Right hindlimb (tissue), 1 donor: ENCODE measurements around the gene IQSEC1.

Experiments
- DNase-seq: peaks from one replicate; pipeline ENCODE4 v3.0.0-alpha.2; 2018

IQSEC1 gene

DNA sequence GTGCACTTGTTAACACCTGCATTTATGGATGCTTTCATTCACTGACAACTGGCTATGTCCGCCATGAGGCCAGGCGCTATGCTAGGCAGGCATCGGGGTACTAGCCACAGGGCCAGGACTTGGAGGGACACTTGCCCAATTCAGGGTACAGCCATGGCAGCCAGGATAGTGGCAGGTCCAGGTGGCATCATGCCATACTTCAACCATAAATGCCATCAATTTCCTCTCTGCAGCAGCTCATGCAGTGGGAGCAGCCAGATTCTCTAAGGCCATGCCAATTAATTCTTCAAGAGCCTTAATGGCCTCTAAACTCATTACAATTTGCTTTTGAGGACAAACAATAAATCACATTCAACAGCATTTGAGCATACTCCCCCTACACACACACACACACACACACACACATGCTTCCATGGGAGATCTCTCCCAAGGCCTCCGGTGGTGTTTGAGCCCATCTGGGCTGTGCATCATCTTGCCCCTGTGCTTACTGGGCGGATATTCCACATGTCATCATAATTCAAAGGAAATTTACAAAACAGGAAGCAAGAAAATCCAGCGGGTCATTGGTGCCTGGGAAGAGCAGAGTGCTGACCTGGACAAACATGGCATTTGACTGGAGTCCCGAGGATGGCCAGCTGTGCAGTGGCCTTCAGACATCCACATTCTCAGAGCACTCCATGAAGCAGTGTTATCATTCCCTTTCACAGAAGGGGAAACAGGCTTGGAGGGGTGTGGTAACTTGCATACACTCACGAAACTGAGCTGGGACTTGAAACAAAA, 109.1 kb downstream of the IQSEC1 start:
- DNase-seq = no peak

- no peak for DNase-seq
These were observed 109.9 kb downstream of the IQSEC1 start for GRCh38 chr3:12963231-12963896.

DNA sequence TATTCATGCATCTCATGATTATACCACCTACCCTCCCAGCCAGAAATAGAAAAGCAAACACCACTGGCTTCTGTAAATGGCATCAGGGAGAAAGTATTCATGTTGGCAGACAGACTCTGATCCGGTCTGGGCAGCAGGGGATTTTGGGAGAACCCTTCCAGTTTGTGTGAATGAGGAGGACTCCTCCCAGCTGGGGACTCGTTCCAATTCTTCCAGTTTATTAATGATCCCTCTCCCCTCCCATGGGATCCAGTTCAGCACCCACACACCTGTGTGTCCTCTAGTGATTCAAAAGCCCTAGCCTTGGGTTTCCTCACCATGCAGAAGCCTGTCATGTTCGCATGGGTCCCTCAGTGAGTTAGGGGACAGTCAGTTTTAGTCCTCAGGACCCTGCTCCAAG, 110.9 kb downstream of the IQSEC1 start:
- no peak for DNase-seq

DNA sequence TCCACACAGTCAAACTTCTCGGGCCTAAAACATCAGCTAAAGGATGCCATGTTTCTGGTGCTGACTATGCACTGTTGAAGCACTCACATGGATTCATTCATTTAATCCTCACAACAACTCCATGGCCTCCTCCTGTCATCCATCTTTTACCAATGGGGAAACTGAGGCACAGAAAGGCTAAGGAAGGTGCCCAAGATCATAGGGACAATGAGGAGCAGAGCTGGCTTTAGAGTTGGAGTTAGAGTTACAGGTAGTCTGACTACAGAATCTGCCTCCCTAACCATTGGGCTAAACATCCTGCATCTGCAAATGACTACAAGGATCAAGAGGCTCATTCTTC, 111.6 kb downstream of the IQSEC1 start:
- DNase-seq = no peak

GRCh38 chr3:12961007-12961696, 112.1 kb downstream of the IQSEC1 start:
- no peak for DNase-seq

GRCh38 chr3:12960497-12960896, 112.7 kb downstream of the IQSEC1 start:
- no peak for DNase-seq

DNA sequence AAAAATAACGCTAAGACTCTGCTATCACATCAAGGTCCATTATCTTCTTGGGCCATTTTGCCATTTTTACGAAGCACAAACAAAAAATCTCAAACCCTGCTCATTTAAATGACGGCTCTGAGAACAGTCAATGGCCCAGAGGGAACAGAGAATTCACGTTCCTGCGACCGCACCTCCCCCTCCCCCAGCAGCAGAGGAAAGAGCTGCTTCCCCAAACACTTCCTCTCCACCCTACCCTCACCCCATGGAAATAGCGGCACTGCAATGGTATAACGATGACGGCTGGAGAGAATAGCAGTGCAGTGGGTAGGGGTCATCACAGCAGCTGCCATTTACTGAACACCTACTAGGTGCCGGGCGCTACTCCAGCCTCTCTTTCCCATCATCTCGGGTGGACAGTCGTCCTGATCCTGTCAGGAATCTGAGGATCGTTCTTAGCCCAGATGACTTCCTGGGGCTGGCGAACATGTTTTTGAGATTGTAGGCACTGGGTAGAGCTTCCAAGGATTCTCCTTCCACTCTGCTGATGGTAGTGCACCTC, 113.3 kb downstream of the IQSEC1 start:
- no peak for DNase-seq

GRCh38 chr3:12959410-12959809, 113.8 kb downstream of the IQSEC1 start:
- DNase-seq = no peak

DNA sequence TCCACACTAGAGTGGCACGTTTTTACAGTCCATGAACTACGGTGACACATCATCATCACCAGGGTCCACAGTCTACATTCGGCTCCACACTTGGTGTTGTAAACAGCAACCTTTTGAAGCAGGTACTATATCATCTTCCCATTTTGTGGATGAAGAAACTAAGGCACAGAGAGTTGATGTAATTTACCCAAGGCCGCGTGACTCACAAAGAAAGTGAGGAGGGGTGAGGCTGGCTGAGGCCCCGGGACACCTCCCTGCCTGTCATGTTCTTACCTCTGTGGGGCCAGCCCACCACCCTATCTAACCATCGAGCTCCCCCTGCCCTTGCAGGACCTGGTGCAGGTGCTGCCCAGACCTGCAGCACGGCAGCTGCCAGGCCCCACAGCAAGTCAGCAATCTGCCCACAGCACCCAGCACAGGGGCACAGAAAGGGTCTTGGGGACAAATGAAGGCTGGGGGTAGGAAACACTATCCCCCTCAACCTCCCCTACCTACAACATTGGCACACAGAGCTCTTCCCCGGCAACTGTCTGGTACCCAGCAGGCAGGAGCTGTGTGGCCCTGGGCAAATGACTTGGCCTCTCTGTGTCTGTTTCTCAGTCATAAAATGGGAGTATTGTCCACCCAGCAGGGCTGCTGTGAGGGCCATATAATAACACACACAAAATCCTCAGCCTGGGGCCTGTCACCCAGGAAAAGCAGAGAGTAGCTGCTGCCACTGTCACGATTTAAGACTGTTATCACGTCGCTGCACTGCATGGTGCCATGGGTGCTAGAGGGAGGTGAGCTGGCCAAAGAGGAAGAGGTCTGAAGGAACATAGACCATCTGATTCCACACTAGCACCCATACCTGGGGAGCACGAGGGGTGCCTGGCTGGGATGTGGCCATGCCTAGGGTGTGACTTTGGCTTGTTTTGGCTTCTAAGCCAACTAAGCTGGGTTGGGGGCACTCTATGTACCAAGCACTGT, 115.1 kb downstream of the IQSEC1 start:
- no peak for DNase-seq

- DNase-seq = peak; percentile 72
These were observed 115.9 kb downstream of the IQSEC1 start for GRCh38 chr3:12957339-12957738.

GRCh38 chr3:12956316-12956660, 116.9 kb downstream of the IQSEC1 start:
- DNase-seq = no peak

GRCh38 chr3:12955651-12956315, 117.4 kb downstream of the IQSEC1 start:
- no peak for DNase-seq

GRCh38 chr3:12954891-12955650, 118.2 kb downstream of the IQSEC1 start:
- DNase-seq = peak; percentile 81

GRCh38 chr3:12954180-12954579, 119.0 kb downstream of the IQSEC1 start:
- DNase-seq = no peak

DNA sequence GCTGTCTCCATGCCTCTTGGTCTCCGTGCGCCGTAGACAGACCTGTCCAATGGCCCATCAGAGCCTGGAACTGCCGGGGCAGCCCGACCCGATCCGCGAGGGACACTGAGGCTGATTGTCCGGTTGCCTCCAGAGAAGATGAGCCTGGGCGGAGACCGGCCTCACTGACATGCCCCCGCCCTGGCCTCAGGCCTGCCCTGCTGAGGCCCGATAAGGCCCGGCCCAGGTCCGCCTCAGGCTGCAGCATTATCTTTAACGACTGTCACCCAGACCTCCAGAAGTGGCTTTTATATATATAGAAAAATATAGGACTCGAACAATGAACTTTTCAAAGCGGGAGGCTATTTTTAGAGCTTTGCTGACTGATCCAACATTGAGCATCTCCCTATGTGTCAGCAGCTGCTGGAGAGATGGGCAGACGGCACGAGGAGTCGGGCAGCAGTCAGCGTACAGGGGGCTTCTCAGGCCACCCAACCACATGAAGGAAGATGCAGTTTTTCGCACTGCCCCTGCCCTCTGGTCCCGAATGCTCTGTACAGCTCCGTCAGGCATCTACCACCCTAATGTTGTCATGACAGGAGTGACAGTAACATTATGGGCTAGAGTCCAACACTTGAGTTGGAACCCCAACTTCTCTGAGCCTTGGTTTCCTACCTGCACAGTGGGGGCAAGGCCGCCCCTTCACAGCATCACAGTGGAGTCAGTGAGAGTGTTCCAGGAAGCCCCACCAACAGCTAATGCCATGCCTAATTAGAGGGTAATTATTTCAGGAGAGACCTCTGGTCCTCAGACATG, 119.8 kb downstream of the IQSEC1 start:
- no peak for DNase-seq

DNA sequence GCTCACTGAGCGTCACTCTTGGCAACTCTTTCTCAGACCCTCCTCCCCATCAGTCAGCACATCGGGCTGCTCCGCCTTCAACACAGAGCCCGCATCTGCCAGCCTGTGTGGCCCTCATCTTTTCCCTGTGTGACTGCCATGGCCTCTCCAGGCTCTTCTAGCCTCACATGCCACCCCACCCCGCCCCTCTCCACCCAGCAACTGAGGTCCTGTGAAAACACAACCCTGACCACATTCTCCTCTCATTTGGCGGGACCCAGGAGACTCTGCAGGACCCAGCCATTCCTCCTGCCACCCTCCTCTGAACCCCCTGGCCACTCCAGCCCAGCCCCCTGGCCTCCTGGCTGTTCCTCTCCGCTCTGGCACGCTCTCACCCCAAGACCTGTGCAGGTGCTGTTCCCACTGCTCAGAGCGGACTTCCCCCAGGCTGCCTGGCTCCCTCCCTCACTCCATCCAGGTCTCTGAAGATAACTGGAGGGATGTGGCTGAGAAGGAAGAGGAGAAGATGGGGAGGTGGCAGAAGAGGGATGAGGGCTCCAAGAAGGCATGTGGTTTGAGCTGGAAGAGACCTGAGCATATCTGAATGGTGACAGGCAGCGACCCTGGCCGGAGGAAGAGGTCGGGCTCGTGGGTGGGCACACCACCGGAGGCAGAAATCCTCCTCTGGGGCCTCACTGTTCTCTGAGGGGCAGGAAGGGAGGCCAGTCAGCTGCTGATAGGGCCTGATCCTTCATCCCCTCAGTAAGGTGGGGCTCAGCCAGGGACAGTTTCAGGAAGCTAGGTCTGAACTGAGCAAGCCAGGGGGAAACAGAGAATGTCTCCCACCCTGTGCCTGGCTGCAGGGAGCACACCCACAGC, 120.7 kb downstream of the IQSEC1 start:
- no peak for DNase-seq

GRCh38 chr3:12948891-12949711, 124.1 kb downstream of the IQSEC1 start:
- DNase-seq = peak; percentile 65

DNA sequence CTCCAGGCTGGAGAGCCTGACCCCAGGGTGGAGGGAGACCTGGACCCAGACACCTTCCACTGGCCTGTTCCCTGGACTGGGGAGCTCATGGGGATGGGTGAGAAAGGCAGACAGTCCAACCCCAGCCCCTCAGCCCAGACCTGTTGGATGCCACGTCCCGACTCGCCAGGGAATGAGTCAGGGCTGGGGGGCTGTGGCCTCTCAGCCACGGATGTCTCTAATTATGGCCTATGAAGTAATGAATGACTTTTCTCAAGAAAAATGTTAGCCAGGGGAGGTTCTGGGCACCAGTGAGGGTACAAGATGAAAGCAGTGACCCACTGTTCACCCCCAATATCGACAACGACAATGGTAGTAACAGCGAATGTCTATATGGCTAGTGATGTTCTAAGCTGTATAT, 124.9 kb downstream of the IQSEC1 start:
- peak; percentile 56 for DNase-seq
